Thoracic aorta (tissue), 2 donors: ENCODE results near the gene SLC6A9. TPM values are rescaled to one million over a fixed set of nuclear protein-coding genes. Genes with fewer than 3 reads are reported as not detected.

Experiments used
- ATAC-seq: fragments of 150-250 bp; one replicate; pipeline ENCODE4 v1.8.0; 2017; ENCODE audit warnings: low read depth; ENCODE audit not compliant: insufficient number of reproducible peaks, low FRiP score
- DNase-seq: peaks from one replicate; pipeline ENCODE4 v3.0.0-alpha.2; 2020; ENCODE audit warnings: low spot score
- H3K27ac ChIP-seq, 2 donors: fragments of 200-600 bp; sonication (generic); 1 replicate in 1 of 2; 2 replicates in 1 of 2; pipeline ENCODE4 v1.5.1; 2016; ENCODE audit warnings: mild to moderate bottlenecking in 2 of 2, moderate library complexity in 2 of 2
- H3K27me3 ChIP-seq: fragments of 200-600 bp; sonication (generic); replicated peaks from 2 replicates; pipeline ENCODE4 v1.6.0; 2016; ENCODE audit warnings: mild to moderate bottlenecking; ENCODE audit not compliant: insufficient read depth
- H3K36me3 ChIP-seq: fragments of 200-600 bp; sonication (generic); one replicate; pipeline ENCODE4 v1.5.1; 2016
- H3K4me1 ChIP-seq, 2 donors: fragments of 200-600 bp; sonication (generic); 1 replicate in 1 of 2; 2 replicates in 1 of 2; pipeline versions ENCODE4 v1.5.1 to v1.6.0; 2016; ENCODE audit warnings: low read depth in 2 of 2, mild to moderate bottlenecking in 1 of 2; ENCODE audit not compliant: control insufficient read depth in 1 of 2
- H3K4me3 ChIP-seq: fragments of 200-600 bp; sonication (generic); 2 replicates; pipeline ENCODE4 v1.5.1; 2016; ENCODE audit warnings: mild to moderate bottlenecking
- H3K9me3 ChIP-seq: fragments of 200-600 bp; sonication (generic); 2 replicates; pipeline ENCODE4 v1.5.1; 2016
- CTCF ChIP-seq: fragments of 200-600 bp; sonication (generic); IDR thresholded peaks from one replicate; pipeline ENCODE4 v1.5.1; 2019; ENCODE audit warnings: antibody characterized with exemption
- total RNA-seq, 2 donors: library from RNA; depleted of rRNA; stranded (reverse); fragments of >200 nt; gene quantifications; one replicate each; pipeline versions ENCODE4 v1.1.0 to v1.2.3, GENCODE V29; 2016

Gene SLC6A9
- total RNA-seq, 2 donors from 2014 or later = 15.0 to 26.8 TPM

- no peaks in the 10 kb centered on the region for H3K27me3 ChIP-seq
- no peaks in the 10 kb centered on the region for H3K4me1 ChIP-seq
- no peak overlapping the region for H3K4me3 ChIP-seq
- H3K36me3 ChIP-seq = peaks cover 51% of the 10 kb centered on the region
- H3K27ac ChIP-seq = no peak overlapping the region
- ATAC-seq = no peak
- no peak for TF ChIP-seq CTCF
- DNase-seq = no peak
- no peaks in the 10 kb centered on the region for H3K9me3 ChIP-seq
Measured at GRCh38 chr1:43961692-43962091, 69.6 kb downstream of the SLC6A9 start.

GRCh38 chr1:43960798-43961197 lies 70.5 kb downstream of the SLC6A9 start:
- Histone ChIP-seq H3K36me3 (peaks cover 54% of the 10 kb centered on the region), H3K4me3 (no peak overlapping the region), H3K9me3 (no peaks in the 10 kb centered on the region), H3K4me1 (no peaks in the 10 kb centered on the region), H3K27ac (no peak overlapping the region), H3K27me3 (no peaks in the 10 kb centered on the region)
- TF ChIP-seq CTCF = no peak
- DNase-seq (no peak), ATAC-seq (no peak)

- TF ChIP-seq CTCF = no peak
- H3K4me1 ChIP-seq = no peaks in the 10 kb centered on the region
- peaks cover 47% of the 10 kb centered on the region for H3K36me3 ChIP-seq
- DNase-seq = no peak
- H3K27ac ChIP-seq = no peak overlapping the region
- no peak for ATAC-seq
- no peaks in the 10 kb centered on the region for H3K27me3 ChIP-seq
- no peaks in the 10 kb centered on the region for H3K9me3 ChIP-seq
- no peak overlapping the region for H3K4me3 ChIP-seq
Measured at GRCh38 chr1:43958351-43959255, 72.7 kb downstream of the SLC6A9 start.

- H3K27ac ChIP-seq = no peak overlapping the region
- ATAC-seq (no peak), DNase-seq (no peak)
- no peak overlapping the region for H3K4me3 ChIP-seq
- H3K36me3 ChIP-seq = peaks cover 37% of the 10 kb centered on the region
- no peaks in the 10 kb centered on the region for H3K27me3 ChIP-seq
- no peak for TF ChIP-seq CTCF
- H3K9me3 ChIP-seq = no peaks in the 10 kb centered on the region
- no peaks in the 10 kb centered on the region for H3K4me1 ChIP-seq
Measured at GRCh38 chr1:43957407-43958040, 73.7 kb downstream of the SLC6A9 start.

- TF ChIP-seq CTCF = no peak
- Histone ChIP-seq H3K36me3 (peaks cover 33% of the 10 kb centered on the region), H3K27me3 (no peaks in the 10 kb centered on the region), H3K4me1 (no peaks in the 10 kb centered on the region), H3K4me3 (no peak overlapping the region), H3K9me3 (no peaks in the 10 kb centered on the region), H3K27ac (no peak overlapping the region)
- ATAC-seq (no peak), DNase-seq (no peak)
Measured at GRCh38 chr1:43956234-43956633, 75.0 kb downstream of the SLC6A9 start.
